GM21717 (cell line): ENCODE results near the gene EYS.
"Not testable (repeated sequence)": the region's sequence is repeated elsewhere in the genome, so short reads cannot be mapped to it uniquely, and the experiment has no call there.

Source experiments
- ATAC-seq: cut with Tn5 transposase; IDR thresholded peaks from one replicate; pipeline ENCODE4 v1.9.1; 2021; ENCODE audit warnings: mild to moderate bottlenecking, moderate library complexity; ENCODE audit not compliant: unreplicated experiment

The EYS gene

DNA sequence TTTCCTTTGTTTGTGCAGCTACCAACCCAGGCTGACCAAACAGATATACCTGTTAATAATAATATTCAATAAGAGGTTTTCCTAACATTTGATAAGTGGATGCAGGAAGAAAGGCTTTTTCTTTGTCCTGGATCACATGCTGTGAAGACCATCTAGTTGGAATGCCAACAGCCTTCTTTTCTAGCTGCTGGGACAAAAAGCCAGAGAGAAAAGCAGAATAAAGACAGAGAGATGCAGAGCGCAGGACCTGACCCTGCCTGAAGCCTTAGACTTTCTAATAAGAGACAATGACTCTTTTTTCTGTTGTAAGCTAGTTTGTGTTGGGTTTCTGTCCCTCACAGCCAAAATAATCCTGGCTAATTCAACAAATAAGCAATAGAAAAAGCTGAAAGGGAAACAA is 1763.2 kb downstream of the EYS start:
- ATAC-seq = no peak

DNA sequence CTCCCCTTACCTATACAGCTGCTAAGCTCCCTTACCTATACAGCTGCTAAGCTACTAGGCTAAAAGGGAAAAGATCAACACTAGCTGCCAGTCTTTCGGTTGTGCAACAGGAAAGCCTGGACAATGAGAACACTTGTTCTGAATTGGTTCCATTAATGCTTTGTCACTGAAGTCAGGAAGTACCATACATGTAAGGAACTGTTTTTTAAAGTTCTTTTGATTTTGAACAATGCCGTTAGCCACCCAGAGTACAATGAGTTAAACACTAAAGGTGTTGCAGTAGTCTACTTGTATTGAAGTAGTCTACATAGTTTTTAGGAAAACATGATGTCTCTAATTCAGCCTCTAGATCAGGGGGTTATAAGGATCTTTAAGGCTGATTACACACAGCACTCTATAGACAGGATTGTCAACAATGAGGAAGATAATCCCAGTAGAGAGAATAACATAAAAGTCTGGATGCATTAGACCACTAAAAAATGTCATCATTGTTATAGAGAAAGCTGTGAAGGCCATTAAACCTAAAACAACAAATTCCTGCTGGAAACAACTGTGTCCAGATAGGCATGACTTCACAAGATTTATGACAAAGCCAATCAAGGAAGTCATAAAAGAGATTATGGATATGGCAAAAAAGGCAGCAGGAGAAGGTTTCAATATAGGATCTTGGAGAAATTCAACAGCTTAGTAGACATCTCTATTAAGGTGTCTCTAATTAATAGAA is 1765.1 kb downstream of the EYS start:
- no peak for ATAC-seq

- no peak for ATAC-seq
Measured at GRCh38 chr6:63940056-63940455, 1767.0 kb downstream of the EYS start.

GRCh38 chr6:63936399-63936798 is 1770.6 kb downstream of the EYS start:
- no peak for ATAC-seq

DNA sequence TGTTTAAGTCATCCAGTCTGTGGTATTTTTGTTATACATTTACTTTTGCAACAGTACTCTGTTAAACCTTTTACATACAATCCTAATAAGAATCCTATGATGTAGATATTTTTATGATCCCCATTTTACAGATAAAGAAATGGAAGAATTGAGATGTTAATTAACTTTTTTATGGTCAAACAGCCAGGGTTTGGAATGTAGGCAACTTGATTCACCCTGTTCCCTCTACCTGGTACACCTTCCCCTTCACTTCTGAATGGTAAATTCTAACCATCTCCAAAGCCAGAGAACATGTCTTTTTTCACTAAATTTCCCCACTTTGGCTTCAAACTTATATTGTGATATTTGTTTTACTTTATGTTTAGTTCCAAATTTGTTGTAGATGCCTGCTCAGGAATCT is 1771.3 kb downstream of the EYS start:
- ATAC-seq = no peak

GRCh38 chr6:63933948-63934347 is 1773.1 kb downstream of the EYS start:
- ATAC-seq = not testable (repeated sequence)

DNA sequence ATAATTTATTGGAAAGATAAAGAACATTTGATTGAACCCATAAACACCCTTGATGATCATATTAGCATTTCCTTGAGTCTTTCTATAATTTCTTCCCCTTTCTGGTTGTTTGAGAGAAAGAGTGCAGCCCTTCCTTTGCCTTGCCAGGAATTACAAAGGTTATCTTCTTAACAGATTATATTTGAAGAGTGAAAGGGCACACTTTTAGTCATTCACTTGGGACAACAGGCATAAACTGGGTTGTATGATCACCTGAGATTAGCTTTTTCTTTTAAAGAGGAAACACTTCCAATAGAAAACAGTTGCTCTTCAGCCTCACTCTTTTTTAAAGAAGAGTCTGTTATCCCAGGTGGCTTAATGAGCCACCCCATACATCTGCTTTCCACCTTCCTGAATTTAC is 1776.2 kb downstream of the EYS start:
- no peak for ATAC-seq

GRCh38 chr6:63929111-63929510 is 1777.9 kb downstream of the EYS start:
- ATAC-seq = no peak

GRCh38 chr6:63928613-63929012 is 1778.4 kb downstream of the EYS start:
- no peak for ATAC-seq

DNA sequence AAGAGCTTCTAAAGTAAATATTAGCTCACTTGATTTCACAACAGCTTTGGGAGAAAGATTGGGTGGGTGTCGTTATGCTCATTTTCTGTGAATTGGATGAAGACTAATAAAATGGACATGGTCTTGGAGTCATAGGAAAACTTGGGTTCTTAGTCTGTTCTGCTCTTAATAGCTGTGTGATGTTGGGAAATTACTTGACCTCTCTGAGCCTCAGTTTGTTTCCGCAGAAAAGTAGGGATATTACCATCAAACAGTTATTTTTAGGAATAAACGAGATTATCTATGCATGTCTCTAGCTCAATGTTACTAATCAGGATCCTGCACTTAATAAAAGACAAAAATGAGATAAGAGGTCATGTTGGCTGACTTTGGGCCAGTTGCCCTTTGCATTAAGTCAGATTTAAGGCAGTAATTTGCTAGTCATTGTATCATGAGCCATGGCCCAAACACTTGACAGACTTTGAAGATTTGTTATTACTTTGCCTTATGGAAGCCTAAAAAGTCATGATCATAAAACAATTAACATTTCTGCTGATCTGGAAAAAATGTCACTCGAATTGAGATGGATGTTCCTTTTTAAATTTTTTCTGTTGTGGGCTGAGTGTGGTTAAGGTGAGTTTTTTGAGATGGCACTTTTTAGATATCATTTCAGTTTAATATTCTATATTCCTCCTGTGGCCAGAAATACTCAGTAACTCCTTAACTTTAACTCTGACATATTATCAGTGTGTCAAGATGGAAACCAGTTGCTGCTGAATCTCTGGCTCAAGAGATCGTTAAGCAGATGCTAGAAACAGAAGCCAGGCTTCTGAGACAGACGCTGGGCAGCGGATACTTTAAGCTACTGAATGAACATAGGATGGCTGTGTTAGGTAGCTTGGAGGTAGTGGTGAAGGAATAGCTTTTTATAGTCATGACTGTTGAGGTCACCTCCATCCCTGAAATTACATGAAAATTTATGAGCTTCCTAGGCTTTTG is 1779.8 kb downstream of the EYS start:
- ATAC-seq = no peak

- no peak for ATAC-seq
Measured at GRCh38 chr6:63926258-63926780, 1780.7 kb downstream of the EYS start.

DNA sequence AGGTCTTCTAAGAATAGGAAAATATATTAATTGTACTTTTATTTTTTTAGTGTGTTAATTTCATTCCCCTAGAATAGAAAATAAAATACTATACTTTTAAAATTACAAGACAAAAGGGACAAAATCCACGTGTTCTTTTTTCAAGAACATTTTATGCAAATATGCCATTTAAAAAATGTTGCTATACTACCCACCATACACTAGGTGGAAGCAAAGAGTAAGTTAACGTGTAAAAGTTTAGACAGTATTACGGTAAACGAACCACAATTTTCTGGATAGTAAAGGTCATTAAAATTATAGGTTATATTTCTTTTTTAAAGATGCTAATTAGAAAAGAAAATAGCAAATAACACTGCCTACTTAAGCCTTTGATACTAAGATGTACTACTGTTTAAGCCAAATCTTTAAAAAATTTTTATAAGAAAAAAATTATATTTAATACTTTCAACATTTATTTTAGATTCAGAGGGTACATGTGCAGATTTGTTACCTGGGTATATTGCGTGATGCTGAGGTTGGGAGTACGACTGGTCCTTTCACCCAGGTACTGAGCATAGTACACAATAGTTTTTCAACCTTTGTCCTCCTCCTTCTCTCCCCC is 1783.8 kb downstream of the EYS start:
- peak; percentile 76 for ATAC-seq

GRCh38 chr6:63919556-63920110 is 1787.4 kb downstream of the EYS start:
- ATAC-seq = no peak

DNA sequence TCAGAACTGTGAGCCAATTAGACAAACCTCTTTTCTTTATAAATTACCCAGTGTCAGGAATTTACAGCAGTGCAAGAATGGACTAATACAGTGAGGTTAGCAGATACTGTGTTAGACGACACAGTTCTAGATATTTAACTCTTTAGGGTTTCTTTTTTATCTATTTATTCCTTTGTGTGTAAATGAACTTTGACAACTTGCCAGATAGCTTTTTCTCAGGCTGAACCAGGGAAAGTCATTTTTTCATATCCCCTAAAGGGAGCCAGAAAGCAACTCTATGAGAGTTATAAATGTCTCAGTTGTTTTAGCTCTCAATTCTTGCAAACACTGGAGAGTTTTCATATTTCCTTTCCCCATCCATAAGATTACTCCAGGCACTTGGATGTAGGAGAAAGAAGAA is 1794.1 kb downstream of the EYS start:
- ATAC-seq = no peak

- ATAC-seq = no peak
Measured at GRCh38 chr6:63910863-63911551, 1796.0 kb downstream of the EYS start.

GRCh38 chr6:63904650-63905248 is 1802.3 kb downstream of the EYS start:
- peak; percentile 56 for ATAC-seq

DNA sequence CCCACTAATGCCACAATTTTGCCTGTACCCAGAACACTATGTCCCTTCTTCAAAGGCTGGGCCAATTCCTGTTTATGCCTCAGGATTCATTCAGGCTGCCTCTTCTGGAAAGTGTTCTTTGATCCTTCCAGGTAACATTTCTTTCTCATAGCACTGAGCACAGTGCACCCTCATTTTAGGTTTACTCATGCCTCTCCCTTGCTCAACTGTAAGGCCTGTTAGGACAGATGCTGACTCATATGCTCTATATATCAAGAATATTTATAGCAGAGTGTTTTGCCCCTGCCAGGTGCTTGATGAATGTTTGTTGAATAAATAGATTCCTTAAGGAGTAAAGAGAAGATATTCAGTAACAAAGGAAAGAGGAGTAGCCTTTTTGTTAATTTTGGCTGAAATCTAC is 1807.5 kb downstream of the EYS start:
- no peak for ATAC-seq

DNA sequence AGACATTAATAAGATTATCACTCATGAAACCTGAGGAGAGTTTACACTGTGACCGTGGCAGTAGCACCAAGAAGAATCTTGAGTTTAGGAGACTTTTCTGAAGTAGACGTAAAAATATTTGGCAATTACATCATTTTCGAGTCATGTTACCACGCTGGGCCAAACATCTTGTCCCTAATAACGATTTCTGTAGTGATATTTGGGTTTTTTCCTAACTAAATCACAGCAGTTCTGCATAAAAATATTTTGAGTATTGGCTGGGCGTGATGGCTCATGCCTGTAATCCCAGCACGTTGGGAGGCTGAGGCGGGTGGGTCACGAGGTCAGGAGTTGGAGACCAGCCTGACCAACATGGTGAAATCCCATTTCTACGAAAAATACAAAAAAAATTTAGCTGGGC is 1809.1 kb downstream of the EYS start:
- ATAC-seq = no peak

DNA sequence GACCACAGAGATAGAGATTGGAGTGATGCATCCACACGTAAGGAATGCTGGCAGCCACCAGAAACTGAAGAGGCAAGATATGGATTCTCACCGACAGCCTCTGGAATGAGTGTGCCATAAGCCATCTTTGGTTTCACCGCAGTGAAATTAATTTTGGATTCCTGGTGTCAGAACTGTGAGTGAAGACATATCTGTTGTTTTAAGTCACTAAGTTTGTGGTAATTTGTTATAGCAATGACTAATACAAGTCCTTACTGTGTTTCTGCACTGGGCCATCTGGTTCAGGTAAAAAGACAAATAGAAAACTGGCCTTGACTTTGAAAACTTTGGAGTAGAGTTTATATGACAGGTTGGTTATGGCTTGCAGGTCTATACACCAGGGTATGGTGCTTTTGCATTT is 1809.6 kb downstream of the EYS start:
- ATAC-seq = no peak

GRCh38 chr6:63888416-63888815 is 1818.6 kb downstream of the EYS start:
- no peak for ATAC-seq
